ENCODE results near the gene GPBP1L1.

GRCh38 chr1:45673956-45674355, 12.4 kb downstream of the GPBP1L1 start:
- no peak for TF ChIP-seq MAX (IDR thresholded peaks at IDR 0.05; ENCODE audit: low read depth)
- TF ChIP-seq, protein P1, sequence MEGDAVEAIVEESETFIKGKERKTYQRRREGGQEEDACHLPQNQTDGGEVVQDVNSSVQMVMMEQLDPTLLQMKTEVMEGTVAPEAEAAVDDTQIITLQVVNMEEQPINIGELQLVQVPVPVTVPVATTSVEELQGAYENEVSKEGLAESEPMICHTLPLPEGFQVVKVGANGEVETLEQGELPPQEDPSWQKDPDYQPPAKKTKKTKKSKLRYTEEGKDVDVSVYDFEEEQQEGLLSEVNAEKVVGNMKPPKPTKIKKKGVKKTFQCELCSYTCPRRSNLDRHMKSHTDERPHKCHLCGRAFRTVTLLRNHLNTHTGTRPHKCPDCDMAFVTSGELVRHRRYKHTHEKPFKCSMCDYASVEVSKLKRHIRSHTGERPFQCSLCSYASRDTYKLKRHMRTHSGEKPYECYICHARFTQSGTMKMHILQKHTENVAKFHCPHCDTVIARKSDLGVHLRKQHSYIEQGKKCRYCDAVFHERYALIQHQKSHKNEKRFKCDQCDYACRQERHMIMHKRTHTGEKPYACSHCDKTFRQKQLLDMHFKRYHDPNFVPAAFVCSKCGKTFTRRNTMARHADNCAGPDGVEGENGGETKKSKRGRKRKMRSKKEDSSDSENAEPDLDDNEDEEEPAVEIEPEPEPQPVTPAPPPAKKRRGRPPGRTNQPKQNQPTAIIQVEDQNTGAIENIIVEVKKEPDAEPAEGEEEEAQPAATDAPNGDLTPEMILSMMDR (IDR thresholded peaks at IDR 0.05): no peak
- no peak for TF ChIP-seq RFX5 (IDR thresholded peaks at IDR 0.05; ENCODE audit: low read length)
- TF ChIP-seq POLR2AphosphoS5 (IDR thresholded peaks at IDR 0.05; ENCODE audit: low read depth, low read length): no peak
- no peak for TF ChIP-seq GABPA (IDR thresholded peaks at IDR 0.05; ENCODE audit: low read depth)
- TF ChIP-seq SMC3 (IDR thresholded peaks at IDR 0.05; ENCODE audit: low read depth, low read length): no peak
- TF ChIP-seq ZBTB33 (IDR thresholded peaks at IDR 0.05; ENCODE audit: borderline replicate concordance, low read depth): no peak
